ENCODE data around the gene NLRC5.

GRCh38 chr16:56990407-56991286, 1.3 kb downstream of the NLRC5 start:
- TF ChIP-seq POLR2A (IDR thresholded peaks at IDR 0.05; ENCODE audit: extremely low read depth, insufficient read length) (no peak), CTCF (IDR thresholded peaks at IDR 0.05; ENCODE audit: low read depth, low read length) (no peak), MYC (IDR thresholded peaks at IDR 0.05; ENCODE audit: low read depth, low read length) (no peak)
- TF ChIP-seq, protein P1, sequence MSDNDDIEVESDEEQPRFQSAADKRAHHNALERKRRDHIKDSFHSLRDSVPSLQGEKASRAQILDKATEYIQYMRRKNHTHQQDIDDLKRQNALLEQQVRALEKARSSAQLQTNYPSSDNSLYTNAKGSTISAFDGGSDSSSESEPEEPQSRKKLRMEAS (IDR thresholded peaks at IDR 0.05; ENCODE audit: low read depth, low read length): peak; percentile 75

Measured in NB4 (cell line).